GM21390 (cell line): Measurements from ENCODE around the gene SETBP1.

Experiments
- ATAC-seq: cut with Tn5 transposase; IDR thresholded peaks from one replicate; pipeline ENCODE4 v1.9.1; 2021; ENCODE audit not compliant: unreplicated experiment

Gene SETBP1

DNA sequence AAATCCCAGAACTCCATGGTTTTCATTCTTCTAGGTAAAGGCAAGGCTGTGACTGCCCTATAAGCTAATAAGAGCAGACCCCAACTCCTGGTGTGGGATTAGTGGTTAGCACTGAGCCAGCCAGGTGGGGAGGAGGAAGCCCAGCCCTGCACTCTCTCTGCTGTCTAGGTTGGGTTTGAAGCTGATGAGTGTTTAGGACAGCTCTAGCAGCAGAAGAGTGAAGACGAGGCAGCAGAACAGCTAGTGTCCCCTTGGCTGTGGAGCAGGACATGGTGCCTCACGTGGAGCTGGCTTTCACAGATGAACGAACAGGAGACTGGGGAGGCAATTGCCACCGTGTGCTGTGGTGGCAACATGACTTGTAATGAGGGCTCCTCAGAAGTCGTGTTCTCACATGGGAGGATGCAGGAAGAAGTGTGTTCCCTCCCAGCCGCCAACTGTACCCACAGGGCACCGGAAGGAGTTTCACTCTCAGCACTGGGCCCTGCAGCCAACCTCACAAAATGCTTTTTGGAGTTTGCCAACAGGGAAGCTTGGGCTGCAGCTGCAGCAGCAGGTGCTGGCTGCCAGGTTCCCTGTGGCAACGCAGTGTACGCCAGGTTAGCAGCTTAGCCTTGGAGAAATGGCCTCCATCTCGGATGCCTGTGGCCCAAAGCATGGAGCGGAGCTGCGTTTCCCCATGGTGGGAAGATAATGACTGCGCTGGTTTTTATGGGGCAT lies 328.2 kb downstream of the SETBP1 start:
- ATAC-seq = no peak

DNA sequence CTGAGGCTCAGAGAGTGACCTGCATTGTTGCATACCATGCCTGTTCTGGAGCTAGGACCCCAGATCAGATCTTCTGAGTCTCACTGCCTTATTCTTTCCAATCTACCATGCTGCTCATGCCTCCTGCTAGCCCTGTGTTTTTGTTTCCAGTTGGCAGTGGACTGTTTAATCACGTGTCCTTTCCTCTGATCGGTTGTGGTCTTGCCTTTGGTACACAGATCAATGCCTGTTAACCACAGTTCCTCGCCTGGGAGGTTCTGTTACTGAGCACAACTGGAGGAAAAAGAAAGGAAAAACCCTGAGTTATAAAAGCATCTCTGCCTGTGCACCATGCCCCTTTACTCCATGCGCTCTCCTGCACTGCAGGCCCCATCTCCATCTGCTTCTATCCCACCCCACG lies 329.1 kb downstream of the SETBP1 start:
- ATAC-seq = no peak

DNA sequence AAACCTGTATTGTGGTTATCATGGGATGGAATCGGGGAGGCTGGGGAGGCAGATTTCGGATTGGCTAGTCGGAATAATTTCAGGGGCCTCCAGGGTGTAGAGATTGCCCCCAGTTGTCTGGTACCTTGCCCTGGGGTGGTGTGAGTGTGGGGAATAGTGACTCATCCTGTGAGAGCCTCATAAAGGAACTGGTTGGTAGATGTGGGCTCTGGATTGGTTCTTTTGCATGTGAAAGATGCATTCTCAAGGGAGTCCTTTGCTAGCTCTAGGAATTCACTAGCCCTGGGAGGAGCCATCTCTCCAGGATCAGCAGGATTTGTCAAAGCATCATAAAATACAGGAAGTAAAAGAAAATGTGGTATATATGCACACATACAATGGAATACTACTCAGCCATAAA lies 331.6 kb downstream of the SETBP1 start:
- ATAC-seq = no peak

DNA sequence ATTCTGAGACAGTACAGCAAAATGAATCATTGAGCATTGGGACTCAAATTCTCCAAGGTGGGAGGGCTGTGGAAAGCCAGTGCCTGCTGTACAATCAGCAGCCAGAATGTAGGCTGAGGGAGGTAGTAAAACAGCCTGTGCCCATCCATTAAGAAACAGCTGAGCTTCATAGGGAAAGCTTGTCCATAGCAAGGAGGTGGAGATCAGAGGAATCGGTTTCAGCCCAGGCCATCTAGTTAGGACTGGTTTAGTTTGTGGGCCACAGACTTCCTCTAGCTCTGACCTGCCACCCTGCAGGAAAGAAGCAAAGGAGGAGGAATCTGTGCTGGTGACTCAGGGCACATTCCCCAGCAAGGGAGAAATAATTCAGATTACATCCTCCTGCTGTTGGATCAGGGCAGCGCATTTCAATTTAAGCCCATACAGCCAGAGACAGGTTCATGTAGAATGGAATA lies 333.4 kb downstream of the SETBP1 start:
- no peak for ATAC-seq

DNA sequence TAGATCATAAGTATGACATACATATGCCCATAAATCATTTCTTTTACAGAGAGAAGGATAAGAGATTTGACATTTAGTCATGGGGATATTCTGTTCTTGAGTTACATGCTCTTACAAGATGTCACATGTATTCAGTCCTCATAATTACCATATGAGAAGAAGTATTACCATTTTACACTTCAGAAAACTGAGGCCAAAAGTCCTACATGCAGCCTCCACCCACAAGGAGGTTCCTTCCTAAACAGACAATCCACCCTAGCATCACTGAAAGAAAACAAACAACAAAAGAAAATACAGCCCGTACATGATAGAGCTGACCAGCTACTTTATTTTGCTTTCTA lies 335.1 kb downstream of the SETBP1 start:
- ATAC-seq = no peak

DNA sequence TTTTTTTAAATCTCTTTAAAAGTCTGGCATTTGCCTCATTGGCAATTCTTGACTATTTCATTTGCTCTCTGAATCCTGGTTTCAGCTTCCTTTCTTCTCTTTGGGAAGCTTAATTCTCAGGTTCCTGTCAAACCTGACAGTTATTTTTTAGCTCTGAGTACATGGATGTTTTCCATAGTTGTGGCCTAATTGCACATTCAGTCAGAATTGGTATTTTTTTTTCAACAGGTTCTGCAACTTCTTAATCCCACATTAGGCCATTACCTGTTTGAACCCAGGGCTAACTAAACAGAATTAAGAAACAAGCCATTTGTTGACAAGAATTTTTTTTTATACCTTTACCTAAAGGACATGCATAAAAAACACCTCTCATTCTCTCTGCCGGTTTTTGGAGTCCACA lies 338.8 kb downstream of the SETBP1 start:
- no peak for ATAC-seq

DNA sequence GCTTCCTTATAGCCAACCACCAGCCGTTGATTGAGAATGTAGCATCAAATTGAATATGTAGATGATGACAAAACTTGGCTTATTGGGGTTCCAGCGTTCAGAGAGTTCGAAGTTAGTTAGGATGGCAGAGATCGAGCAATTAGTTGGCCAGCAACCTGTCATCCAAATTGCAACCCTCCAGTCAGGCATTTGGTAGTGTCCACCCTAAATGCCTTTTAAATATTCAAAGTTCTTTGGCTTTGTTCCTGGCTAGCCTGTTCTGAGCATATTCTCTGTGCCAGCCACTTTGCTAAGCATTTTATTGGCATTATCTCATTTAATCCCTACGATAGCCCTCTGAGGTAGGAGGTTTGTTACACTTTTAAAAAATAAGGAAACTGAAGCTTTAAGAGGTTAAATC lies 342.8 kb downstream of the SETBP1 start:
- ATAC-seq = no peak

DNA sequence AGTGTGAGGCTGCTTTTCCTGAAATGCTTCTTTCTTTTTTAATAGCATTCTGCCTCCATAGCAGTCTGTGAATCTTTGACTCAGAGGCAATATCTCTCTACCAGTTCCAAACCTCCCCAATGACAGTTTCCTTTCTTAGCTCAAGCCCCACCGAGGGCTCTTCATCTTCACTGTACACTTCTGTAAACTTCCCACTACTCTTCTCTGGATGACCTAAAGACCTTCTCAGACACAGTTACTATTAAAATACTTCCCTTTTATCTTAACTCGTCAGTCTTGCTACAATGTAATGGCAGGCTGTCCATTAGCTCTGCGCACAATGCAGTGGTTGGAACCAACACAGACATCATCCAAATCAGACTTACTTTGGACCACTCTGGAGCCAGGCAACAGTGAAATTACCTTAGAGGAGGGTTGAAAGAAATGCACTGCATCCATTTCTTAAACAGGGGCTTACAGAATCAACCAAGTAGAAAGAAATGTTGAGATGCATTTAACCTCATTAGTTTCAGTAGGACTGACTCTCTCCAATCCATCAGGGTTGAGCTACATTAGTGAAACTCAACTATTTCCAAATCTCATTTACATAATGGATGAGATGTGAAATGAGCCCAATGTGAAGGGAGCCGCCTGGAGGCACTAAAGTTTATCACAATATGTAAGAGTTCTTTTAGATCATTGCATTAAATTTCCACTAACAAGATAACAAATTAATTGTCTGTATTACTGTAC lies 343.8 kb downstream of the SETBP1 start:
- no peak for ATAC-seq

DNA sequence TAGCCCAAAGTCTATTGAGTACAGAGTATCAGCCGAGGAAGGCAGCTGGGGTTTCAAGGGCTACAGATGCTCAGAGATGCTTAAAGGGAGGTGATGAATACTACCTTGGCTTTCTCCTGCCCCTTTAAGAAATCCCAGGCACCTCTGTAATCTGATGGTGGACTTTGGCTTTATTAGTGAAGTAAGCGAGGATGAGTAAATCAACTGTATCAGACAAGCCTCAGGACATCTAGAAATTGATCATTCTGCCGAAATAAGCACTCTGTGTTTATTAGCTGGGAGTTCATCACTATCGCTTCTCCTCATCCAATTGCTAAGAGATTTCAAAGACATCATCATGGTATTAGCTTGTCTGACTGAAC lies 344.4 kb downstream of the SETBP1 start:
- no peak for ATAC-seq

DNA sequence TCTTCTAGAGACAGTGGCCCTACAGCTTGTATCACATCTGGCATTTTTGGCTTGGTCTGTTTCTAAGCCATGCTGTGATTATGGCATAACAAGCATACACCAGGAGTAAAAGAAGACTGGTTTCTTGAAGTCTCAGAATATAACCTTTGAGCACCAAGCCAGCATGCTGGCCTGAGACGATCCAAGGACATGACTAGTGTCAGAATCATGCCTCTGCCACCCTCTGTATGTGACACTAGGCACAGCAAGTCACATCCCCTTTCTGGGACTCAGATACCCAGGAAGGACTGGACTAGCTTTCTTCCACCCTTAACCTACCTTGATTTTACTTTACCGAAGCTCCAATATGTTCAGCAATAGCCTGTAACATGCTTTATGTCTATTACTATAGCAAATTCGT lies 345.5 kb downstream of the SETBP1 start:
- ATAC-seq = no peak

DNA sequence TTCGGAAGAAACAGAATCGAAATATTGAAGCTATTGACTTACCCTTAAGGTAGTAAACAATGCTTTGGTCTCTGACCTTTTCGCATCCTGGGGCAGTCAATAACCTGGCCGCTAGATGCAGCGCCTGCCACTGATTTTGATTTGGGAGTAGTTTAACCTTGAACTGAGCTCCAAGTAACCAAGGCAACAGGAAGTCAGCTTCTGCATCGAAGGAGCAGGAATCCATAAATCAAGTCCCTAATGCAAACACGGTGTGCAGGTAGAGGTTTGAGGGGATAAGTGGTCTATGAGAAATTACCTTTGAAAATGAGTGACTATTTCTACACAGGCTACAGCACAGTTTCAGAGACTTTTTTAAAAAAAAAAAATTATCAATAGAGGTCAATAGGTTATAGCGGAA lies 353.5 kb downstream of the SETBP1 start:
- ATAC-seq = no peak

DNA sequence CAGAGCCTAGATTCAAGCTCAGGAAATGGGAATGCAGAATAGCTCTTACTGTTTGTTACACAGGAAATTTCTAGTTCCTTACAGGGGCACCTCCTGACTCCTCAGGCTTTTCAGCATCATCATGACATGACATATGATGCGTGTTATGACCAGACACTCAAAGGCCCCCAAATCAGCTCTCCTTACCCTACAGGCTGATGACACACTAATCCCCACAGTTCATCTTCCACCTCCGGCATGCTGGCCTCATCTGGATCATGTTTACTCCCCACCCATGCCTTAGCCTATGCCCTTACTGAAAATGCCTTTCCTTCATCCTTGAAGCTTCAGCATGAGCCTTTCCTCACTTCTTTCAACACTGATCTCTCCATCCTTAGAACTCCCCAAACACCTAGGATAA lies 356.9 kb downstream of the SETBP1 start:
- no peak for ATAC-seq

DNA sequence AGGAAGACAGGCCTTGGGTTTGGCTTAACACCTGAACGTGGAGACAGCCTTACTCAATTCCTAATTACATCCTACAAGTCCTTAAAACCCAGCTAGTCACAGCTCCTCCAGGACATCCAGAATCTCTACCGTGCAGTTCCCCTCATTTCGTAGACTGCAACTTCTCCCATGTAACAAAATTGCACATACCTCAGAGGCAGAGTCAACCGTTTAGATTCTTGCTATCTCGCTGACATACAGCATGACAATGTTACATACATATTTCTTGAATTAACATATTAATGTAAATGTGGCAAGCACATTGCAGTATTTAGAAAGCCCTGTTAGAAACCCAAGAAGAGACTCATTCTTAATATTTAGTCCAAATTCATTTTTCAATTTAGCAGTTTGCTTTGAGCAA lies 358.7 kb downstream of the SETBP1 start:
- no peak for ATAC-seq

DNA sequence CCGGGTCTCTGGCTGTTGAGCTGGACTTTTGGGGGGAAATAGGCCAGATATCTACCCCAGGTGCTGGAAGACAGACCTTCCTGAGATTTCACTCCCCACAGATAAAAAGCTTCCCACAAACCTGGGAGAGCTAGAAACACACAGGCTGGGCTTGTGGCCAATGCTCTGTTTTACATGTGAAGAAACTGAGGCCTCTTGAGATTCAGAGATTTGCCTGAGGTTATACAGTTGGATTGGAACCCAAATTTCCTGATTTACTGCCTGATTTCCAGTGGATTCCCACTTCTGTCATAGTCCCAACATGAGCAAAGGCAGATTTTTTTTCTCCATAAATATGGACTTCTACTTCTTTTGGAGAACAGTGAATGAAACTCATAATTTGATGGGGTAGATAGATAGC lies 360.2 kb downstream of the SETBP1 start:
- no peak for ATAC-seq

DNA sequence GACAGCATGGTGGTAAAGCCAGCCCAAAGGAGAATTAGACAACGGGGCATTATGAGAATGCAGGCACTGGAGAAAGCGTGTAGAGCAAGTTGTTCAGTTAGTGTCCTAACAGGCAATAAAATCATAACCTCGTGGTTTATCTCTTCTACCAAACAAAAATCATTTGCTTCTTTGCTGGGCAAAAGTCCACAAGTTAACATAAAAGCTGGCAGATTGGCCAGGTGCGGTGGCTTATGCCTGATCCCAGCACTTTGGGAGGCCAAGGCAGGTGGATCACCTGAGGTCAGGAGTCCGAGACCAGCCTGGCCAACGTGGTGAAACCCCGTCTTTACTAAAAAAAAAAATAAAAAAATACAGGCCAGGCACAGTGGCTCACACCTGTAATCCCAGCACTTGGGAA lies 364.1 kb downstream of the SETBP1 start:
- ATAC-seq = no peak

DNA sequence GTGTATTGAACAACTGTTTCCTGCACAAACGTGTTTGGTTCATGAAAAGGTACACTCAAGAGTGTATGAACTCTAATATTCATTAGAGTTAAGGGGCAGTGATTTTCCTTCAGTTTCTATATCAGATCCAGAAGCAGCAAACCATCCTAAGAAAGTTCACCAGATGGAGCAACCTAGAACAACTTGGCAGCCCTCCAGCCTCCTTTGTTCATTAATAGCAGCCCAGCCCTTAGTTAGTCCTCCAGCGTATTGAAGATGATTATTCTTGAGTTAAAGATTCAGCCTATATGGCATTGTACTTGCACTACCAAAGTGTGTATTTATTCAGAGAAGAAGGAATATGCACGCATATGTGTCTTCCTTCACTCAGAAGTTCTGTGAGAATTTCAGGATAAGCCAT lies 365.5 kb downstream of the SETBP1 start:
- no peak for ATAC-seq

DNA sequence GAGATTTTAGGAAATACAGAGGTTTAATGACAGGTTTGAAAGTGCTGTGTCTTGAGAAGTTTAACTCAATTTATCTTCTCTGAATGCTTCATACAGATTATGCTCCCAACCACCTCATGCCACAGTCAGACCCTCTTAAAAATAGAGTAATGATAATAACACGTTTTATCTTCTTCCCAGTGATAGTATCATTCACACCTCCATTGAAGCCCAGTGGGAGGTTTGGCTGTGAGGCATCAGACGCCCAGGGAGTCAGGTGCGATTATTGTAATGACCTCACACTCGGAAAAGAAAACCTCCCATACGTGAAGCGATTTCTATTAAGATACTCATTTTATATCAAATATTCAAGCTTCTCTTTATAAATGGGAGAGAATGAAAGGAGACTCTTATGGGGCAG lies 366.3 kb downstream of the SETBP1 start:
- ATAC-seq = no peak

DNA sequence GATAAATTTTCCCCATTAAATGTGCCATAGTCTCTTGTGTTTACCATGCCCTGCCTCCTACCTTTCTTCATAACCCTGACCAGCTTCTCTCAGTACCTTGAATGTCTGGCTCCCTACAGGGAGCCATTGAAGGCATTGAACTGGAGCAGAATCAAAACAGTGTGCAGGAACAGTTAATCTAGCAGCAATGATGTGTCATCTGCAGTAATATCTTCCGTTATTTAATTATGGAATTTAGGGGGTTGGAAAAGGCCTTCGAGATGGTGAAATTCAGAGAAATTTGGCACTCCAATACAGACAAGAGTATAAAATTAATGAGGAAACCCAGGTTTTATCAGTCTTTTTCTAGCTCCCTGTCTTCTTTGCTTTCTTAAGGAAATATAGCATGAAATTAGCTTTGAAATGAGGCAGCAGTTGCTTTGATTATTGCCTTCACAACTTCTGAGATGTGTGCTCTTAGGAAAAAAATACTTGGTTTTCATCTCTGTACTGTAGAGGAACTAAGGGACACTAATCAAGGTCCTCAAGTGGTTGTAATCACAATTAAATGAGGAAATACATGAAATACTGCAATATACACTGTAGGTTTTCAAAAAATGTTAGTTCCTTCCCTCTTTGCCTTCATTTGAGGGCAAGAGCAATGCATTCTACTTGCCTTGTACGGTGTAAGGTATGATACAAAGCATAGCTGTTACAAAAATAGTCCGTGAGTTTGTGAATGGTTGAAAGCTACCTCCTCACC lies 369.1 kb downstream of the SETBP1 start:
- ATAC-seq = no peak

DNA sequence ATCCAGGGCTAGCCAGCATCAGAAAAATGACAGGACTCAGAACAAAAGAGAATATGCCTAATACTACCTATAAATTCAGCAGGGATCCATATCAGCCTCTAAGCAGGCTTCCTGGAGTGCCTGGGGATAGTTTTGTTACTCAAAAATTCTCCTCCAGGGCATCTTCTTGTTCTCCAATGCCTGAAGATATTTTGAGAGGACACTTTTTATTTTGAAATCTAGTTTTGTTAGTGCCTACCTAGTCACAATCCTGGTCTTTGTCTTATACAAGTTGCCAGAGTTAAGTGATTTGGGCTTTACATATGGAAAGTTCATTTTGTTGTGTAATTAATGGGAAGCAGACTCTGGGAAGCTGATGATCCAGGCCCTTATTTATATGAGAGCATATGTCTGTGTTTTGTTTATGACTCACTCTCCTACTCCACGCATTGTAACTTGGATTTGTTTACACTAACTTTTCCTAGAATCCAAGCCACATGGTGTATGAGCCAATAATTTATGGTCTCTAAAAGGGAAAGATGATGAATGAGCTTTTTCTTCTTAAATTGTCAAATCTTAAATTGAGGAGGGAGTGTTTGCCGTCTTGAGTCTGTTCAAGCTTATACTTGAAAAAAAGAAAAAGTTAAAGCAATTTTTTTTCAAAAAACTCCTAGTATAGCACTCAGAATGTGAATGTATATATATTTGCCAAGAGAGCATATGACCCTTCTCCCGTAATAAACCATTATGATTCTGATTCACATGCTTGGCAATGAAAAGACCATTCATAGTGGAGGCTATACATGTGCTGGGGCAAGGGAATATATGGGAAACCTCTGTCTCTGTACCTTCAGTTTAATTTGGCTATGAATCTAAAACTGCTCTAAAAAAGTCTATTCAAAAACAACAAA lies 370.3 kb downstream of the SETBP1 start:
- no peak for ATAC-seq

DNA sequence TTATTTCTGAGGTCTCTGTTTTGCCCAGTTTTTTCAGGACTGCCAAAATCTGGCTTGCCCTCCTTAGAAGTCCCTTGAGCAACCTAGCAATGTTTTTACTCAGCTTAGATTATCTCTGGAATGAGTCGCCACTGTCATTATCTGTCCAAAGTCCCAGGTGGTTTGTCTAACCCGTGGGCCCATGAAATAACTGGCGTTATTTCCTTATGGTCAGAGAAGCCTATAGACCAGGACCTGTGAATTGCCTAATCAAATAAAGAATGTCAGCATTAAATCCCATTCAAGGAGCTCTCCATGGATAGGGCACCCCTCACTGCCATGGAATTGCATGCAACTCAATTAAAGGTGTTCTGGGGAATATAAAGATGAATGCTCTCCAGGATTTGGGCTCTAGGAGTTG lies 373.9 kb downstream of the SETBP1 start:
- no peak for ATAC-seq

DNA sequence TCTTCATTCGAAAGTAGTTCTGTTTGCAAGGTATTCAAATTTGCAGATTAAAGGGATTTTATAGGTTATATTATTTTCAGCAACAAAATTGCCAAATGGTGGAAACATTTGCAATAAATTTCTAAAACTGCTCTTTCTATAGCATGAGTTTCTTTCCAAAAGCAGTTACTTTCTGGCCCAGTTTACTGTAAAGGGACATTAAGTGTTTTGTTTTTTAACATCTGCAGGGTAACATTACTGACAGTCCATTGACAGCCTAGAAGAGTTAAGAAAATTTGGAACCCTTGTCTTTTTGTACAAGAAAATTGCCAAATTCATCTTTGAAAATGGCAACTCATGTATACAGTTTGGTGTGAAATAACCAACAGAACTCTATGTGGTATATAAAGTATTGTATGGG lies 375.1 kb downstream of the SETBP1 start:
- ATAC-seq = no peak
